ACHN (cell line): Measurements from ENCODE around the gene RPS23.
A peak's percentile ranks its signal among the peaks of the same experiment; 100 is the strongest.
"Not testable (repeated sequence)": the region's sequence is repeated elsewhere in the genome, so short reads cannot be mapped to it uniquely, and the experiment has no call there.

ENCODE experiments used
- DNase-seq: peaks from one replicate; pipeline ENCODE4 v3.0.0-alpha.2; 2015
- in situ Hi-C: cut with HindIII; loops from 2 replicates; pipeline ENCODE4 v1.10.0; 2017; ENCODE audit warnings: low sequenced_read_pairs, low pct_ligation_motif_present, low pct_unique_long_range_greater_than_20kb

Gene RPS23

DNA sequence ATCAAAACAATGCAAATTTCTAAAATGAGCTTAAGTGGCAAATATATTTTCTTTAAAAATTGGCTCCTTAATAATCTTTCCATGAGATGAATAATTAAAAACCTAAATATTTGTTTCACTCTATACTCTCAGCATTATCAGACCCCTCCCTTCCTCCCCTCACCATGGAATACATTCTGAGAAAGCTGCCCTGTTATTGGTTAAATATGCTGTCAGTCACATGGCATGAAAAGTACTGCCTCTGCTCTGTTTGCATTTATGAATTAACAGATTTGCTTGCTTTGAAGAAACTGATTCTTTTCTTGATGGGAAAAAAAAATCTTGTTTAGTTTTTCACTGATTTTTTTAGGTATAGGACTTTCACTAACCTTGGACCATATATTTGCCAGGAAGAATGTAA lies 17.0 kb upstream of the RPS23 start:
- in situ Hi-C loops = no loop called here

DNA sequence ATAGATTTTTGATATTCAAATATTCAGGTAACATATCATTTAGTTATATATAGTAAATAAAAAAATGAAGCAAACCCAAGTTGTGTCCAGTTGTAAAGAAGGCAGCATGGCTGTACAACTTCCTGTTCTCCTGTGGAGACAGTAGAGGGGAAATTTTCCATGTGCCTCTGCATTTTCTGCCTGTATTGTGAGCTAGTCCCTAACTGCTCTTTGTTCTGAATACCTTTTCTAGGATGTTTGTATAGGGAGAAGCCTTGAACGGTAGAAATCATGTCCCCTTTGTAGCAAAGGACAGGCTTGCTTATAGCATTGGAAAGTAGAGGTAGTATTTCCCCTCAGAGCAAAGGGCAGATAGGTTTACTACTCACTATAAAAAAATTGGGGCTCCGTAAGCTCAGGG lies 13.3 kb upstream of the RPS23 start:
- in situ Hi-C loops = no loop called here
- DNase-seq = no peak

More for the DNA sequence above, 17.0 kb upstream of the RPS23 start:
- DNase-seq = no peak

DNA sequence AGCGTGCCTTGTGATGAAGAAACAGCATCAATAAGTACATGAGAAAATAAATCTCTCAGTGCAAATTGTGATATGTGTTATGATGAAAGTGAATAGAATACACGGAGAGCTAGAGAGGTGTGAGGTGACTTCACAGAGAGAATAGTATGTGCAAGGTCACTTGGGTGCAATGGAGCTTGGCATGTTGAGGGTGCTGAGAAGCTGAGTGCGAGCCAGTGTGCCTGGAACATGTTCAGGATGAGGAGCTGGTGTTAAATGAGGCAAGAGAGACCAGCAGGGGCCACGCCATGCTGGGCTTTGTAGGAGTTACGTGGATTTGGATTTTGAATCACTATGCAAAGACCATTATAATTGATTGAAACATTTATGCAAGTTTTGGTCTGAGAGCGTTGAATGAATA lies 12.8 kb upstream of the RPS23 start:
- in situ Hi-C loops = no loop called here
- no peak for DNase-seq

DNA sequence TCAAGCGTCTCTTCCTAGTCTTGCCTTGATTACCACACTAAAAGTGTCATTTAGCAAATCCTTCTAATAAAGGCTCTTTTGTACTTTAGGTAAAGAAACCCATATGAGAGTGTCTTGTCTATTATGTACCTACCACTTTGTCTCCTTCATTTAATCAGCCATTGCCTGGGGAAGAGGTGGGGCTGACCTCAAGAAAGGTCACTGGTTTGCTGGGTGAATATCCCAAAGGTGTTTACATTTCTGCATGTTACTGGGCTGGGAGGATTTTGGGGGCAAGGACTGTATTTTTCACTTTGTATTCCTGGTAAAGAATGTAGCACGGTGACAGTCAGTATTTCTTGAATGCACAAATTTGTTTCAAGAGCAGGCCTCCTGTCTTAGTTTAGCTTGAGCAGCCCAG lies 11.9 kb upstream of the RPS23 start:
- in situ Hi-C loops = no loop called here
- no peak for DNase-seq

DNA sequence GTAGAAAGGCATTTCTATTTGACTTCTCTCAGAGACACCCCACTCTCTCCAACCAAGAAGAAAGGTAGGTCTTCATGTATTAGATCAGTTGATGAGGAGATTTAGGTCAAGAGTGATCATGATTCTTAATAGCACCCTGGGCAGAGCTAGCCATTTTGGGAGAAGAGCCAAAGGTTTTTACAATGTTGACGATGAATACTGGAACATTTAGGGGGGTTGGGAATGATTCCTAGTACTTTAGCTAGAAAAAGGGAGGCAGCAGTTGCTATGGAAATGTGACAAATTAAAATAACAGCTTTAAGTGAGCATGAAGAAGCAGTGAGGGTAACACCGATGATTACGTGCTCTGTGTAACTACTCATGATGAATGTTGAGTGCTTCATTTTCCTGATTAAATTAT lies 9.5 kb upstream of the RPS23 start:
- in situ Hi-C loops = no loop called here
- no peak for DNase-seq

DNA sequence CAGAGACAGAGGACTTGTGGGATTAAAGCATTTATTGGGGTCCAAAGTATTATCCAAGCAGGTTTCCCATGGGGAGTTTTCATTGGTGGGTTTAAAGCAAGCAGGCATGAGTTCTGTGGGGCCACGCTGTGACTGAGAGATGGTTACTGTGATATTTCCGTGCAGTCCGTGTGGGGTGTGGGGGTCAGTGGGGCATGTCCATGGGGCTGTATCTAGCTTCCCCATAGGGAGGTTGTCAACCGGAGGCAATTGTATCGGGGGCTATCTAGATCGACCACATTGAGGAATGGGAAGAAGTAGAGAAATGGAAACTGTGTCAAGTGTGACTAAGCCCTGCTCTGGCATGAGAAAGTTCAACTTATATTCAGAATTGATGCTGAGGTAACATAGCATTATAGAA lies 7.1 kb upstream of the RPS23 start:
- in situ Hi-C loops = no loop called here
- DNase-seq = no peak

DNA sequence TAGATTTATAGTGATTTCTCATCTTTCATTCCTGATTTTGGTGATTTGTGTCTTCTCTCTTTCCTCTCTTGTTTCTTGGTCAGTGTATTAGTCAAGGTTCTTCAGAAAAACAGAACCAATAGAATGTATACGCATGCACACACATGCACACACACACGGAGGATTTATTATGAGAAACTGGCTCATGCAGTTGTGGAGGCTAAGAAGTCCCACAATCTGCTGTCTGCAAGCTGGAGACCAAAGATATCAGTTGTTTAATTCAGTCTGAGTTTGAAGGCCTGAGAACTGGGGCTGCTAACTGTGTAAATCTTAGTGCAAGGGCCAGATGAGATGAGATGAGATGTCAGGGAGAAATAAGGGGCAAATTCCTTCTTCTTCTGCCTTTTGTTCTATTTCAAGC lies 5.7 kb upstream of the RPS23 start:
- no peak for DNase-seq
- in situ Hi-C loops = no loop called here

DNA sequence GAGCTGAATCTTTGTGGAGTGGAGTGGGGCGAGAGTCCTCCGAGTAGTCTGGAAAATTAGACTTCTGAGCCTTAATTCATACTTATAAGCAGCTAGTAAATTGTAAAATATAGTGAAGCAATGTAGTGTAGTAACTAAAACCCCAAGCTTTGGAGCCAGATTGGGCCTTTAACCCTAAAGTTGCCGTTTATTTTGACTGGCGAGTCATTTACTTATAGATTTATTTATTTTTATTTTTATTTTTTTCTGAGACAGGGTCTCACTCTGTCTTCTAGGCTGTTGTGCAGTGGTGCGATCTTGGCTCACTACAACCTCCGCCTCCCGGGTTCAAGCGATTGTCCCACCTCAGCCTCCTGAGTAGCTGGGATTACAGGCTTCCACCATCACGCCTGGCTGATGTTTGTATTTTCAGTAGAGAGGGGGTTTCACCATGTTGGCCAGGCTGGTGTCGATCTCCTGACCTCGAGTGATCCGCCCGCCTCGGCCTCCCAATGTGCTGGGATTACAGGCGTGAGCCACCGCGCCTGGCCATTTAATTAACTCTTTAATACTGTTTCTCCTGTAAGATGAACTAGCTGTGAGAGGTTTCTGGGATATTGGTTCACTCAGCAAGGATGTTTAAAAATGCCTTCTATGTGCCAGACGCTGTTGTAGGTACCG lies 687 bp upstream of the RPS23 start:
- in situ Hi-C loops = no loop called here
- no peak for DNase-seq

DNA sequence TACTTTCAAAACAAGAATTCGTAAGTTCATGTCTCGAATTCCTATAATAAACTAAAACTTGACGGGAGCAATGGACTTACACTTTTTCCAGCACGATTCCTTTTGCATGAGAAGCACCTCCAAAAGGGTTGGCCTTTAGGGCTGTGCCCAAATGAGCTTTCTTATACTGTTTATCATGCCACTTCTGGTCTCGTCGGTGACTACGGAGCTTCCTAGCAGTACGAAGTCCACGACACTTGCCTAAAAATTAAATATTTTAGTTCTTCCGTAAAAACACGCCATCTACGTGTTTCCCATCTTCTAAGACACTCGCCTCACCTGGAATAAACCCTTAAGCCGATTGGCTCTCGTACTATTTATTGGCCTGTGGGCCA lies 554 bp downstream of the RPS23 start:
- DNase-seq = peak; percentile 11
- in situ Hi-C loops = no loop called here

DNA sequence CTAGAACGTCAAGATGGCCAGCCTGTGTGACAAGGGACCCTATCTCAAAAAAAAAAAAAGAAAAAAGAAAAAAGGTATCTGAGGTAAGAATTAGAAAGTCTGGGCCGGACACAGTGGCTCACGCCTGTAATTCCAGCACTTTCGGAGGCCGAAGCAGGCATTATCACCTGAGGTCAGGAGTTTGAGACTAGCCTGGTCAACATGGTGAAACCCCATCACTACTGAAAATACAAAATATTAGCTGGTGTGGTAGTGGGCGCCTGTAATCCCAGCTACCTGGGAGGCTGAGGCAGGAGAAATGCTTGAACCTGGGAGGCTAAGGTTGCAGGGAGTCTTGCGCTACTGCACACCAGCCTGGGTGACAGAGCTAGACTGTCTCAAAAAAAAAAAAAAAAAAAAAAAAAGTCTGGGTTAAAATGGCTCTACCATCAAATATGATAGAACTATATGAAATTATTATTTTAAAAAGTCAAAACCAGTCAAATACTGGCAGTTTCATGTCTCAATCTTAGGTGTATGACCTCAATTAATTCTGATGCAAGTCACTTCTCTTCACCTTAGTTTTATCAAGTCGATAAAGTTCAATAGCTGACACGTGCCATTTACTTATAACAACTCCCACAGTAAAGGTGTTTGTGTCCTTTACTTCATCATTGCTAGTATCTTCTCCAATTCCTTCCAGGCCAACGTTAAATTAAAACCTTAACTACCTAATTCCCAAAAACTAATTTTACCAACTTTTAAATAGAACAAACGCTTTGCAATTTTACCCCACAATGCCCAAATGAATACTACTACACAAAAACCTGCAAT lies 1.1 kb downstream of the RPS23 start:
- in situ Hi-C loops = no loop called here
- DNase-seq = no peak

DNA sequence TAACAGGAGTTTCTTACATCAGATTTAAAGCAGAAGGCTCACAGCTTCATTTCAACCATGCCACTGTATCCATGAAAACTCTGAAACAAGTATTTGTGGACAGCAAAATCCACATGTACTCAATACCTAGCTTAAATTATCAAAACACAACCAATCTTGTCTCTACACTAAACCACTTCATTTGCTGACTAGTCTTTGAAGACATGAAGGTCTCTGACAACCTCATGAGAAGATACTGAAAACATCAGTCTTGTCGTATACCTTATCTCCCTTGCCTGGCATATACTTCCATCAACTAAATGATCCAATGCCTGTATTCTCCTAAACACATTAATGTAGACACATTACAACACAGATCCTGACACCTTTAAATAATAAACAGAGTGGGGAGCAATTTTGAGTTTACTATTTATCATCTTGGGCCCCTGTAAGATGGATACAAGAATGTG lies 2.9 kb downstream of the RPS23 start:
- no peak for DNase-seq
- in situ Hi-C loops = no loop called here

DNA sequence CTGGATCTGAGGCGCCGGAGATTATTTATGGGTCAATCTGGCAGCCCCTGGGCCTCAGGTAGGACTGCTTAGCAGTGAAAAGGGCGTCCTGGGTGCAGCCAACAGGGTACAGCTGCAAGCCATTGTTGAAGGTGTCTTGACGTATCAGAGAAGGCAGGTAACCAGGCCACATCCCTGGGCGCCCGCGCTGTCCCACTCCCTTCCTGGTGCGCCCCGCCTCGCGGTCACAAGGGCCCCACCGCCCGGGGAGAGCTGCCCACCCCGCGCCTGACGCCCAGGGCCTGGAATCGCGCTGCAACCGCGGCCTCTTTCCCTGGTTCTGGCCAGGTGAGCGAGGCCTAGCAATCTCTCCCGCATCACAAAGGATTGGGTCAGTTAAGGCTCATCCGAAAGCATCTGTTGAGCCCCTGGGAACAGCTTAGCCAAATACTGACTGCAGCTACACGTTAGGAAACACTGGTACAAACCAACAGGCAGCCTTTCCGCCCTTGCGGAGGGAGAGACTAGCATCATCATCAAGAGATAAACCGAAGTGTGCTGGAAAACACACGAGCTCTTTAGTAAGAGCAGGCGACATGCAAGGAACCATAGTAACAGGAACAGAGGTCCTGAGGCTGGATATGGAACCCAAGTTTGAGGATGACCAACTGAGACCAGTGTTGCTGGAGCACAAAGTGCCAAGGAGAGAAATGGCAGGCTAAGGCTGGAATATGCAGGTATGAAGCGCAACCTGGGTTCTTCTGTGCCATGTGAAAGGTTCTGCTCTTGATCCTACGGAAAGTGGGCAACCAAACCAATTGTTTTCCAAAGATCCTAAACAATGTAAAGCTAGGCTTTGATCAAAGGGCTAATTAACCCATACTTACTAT lies 3.6 kb downstream of the RPS23 start:
- no peak for DNase-seq
- in situ Hi-C loops = no loop called here

DNA sequence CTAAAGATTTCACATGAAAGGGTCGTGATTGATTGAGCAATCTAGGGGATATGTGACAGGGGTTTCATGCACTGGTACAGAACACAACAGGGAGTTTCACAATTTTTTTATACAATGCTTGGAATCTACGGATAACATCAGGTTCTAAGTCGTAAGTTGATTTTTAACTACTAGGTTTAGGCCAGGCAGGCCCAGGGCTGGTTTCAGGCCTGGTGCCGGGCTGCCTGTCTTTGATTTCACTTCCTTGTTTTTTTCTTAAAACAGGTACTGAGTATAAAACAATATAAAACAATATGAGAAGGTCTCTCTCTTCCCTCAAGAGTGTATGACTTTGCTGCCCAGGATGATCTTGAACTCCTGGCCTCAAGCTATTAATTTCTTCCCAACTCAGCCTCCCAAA lies 4.7 kb downstream of the RPS23 start:
- in situ Hi-C loops, DNase-seq: not testable (repeated sequence)

DNA sequence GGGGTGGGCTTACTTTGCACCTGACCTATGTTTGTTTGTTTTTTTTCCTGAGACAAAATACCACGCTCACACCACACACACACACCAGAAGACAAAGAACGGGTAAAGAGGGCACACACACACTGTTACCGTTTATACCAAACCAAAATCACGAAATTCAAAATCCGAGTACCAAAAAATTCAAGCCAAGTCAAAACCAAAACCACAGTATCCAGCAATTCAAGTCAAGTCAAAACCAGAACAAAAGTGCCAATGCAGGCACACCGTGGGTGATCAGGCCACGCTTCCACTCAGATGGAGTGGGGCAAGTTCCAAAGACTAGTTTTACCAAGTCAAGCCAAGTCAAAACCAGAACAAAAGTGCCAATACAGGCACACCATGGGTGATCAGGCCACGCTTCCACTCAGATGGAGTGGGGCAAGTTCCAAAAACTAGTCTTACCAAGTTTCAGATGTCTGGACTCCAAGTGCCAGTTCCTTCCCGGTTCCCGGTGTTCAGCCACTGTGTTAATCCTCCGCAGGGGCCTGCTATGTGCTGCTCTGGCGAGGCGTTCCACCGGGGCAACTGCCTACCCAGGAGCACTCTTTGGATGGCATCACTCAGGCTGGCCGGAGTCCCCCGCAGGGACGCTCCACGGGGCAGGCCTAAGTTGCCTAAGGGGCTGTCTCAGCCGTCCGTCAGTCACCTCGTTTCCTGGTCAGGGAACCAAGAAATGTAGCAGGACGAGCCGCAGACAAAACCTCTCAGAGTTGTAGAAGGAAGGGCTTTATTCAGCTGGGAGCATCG lies 5.4 kb downstream of the RPS23 start:
- in situ Hi-C loops = not testable (repeated sequence)

DNA sequence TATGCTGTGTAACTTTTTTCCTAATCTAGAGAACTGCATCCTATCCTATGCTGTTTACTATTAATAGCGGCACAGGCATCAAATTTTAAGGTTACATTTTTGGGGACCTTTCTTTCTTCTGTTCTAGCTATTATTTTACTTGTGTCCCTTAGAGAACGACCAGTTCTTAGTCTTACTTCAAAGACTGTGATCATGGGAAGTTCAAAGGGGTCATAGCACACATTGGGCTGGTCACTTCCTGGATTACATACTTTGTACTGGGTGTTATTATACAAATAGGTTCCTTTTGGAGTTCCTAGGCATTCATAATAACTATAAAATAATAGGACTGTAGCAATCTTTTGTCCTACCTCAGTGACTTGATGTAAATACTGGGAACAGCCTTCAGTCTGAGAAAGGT lies 8.8 kb downstream of the RPS23 start:
- DNase-seq, in situ Hi-C loops: not testable (repeated sequence)

More for the DNA sequence above, 5.4 kb downstream of the RPS23 start:
- DNase-seq = not testable (repeated sequence)

DNA sequence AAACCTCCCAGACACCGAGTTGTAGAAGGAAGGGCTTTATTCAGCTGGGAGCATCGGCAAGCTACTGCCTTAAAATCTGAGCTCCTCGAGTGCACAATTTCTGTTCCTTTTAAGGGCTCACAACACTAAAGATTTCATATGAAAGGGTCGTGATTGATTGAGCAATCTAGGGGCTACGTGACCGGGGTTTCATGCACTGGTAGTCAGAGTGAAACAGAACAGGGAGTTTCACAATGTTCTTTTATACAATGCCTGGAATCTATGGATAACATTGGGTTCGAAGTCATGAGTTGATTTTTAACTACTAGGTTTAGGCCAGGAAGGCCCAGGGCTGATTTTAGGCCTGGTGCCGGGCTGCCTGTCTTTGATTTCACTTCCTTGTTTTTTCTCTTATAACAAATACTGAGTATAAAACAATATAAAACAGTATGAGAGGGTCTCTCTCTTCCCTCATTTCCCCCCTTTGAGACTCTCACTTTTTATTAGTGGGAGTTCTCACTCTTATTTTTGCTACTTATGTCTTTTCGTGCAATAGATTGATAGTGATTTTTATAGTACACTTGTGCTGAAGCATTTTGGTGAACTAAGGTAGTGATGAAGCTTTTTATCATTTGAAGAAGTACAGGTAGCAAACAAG lies 10.7 kb downstream of the RPS23 start:
- DNase-seq, in situ Hi-C loops: not testable (repeated sequence)

DNA sequence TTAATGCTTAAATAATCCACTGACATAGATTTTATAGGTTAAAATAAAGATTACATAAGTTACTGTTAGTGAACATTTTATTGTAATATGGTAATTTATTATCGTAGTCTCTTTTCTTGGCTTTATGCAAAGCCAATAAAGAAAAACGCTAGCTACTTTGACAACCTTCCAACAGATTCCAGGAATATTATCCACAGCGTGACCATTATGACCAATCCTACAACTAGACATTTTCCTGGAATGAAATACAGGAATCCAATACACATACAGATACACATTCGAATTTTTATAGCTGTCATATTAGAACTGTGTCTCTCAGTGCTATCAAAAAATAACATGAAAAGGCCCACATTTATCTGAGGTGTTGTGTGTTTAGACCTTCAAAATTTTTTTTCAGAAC lies 13.1 kb downstream of the RPS23 start:
- DNase-seq = no peak
- in situ Hi-C loops = no loop called here

DNA sequence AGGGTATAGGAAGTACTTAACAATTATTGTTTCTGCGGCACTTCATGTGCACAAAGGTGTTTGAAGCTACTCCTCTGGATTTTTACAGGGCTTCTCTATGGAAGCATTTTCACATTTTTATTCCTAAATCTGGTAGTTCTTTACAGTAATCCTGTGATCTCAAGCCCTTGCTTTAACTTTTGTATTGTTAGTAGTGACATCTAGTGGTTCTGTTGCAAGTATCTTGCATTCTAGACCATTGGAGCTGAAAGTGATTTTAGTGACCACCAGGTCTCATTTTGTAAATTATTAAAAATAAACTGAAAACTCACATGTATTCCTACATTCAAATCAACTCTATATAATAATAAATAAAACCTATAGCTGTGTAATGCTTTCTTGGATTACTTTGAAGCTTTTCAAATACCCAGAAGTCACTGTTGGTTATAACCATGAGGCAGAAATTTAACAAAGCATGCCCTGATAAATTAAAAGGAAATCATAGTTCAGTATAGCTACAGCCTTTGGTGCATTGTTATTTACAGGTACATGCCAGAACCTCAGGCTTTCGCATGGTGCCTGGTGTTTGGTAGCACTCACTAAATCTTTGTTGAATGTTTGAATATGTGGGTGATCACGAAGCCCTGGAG lies 18.9 kb downstream of the RPS23 start:
- peak; percentile 42 for DNase-seq
- in situ Hi-C loops = no loop called here
